ENCODE results near the gene TRERF1.

The TRERF1 gene

DNA sequence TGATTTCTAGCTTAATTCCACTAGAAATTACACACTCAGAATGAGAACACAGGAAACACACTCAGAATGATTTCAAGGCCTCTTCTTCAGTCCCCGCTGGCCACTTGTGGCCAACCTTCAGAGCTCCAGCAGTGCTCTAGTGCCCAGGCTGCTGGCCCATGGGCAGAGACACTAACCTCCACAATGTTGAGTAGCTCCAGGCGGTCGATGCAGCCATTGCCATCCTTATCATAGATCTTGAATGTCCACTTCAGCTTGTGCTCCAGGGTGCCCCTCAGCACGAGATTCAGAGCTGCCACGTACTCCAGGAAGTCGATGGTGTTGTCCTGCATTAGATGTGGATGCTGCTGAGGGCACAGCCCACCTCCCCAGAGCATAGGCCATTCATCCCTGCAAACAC, 263.3 kb downstream of the TRERF1 start:
- no peak for TF ChIP-seq EZH2phosphoT487 (IDR thresholded peaks at IDR 0.05; ENCODE audit: low read length)
- TF ChIP-seq, protein P1, sequence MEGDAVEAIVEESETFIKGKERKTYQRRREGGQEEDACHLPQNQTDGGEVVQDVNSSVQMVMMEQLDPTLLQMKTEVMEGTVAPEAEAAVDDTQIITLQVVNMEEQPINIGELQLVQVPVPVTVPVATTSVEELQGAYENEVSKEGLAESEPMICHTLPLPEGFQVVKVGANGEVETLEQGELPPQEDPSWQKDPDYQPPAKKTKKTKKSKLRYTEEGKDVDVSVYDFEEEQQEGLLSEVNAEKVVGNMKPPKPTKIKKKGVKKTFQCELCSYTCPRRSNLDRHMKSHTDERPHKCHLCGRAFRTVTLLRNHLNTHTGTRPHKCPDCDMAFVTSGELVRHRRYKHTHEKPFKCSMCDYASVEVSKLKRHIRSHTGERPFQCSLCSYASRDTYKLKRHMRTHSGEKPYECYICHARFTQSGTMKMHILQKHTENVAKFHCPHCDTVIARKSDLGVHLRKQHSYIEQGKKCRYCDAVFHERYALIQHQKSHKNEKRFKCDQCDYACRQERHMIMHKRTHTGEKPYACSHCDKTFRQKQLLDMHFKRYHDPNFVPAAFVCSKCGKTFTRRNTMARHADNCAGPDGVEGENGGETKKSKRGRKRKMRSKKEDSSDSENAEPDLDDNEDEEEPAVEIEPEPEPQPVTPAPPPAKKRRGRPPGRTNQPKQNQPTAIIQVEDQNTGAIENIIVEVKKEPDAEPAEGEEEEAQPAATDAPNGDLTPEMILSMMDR (IDR thresholded peaks at IDR 0.05; ENCODE audit: low read length): no peak
- no peak for TF ChIP-seq EZH2 (optimal IDR thresholded peaks at IDR 0.05; ENCODE audit: low read depth, low read length)
- DNase-seq: no peak

DNA sequence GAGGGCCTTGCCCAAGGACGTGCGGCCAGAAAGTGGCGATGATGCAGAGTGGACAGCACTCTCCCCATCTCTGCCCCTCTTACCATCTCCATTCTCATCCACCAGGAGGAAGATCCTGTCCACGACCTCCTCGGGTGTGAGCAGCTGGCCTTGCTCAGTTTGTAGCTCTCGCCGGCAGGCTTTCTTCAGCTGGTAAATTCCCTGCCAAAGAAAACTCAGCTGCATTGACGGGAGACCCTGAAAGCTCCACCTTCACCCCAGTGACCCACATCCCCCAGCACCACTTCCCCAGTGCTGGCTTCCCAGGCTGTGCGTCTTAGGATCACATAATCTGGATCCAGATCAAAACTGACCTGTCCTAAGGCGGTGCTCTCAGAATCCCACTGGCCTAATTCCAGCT, 266.1 kb downstream of the TRERF1 start:
- Histone ChIP-seq H3K9me2 (replicated peaks; ENCODE audit: insufficient read depth, low read length) (no peaks in the 10 kb centered on the region), H3K4me1 (ENCODE audit: low read length) (no peaks in the 10 kb centered on the region), H3K36me3 (replicated peaks; ENCODE audit: insufficient read depth, low read length) (no peaks in the 10 kb centered on the region), H3K79me2 (ENCODE audit: low read length) (no peaks in the 10 kb centered on the region), H3K9me3 (replicated peaks; ENCODE audit: insufficient read depth, low read length) (no peaks in the 10 kb centered on the region), H3K4me3 (ENCODE audit: low read length) (no peak overlapping the region), H4K20me1 (ENCODE audit: insufficient read depth, low read length) (no peaks in the 10 kb centered on the region), H3K4me2 (ENCODE audit: low read depth, low read length) (no peak overlapping the region), H3K27ac (ENCODE audit: low read length) (no peak overlapping the region), H2AFZ (ENCODE audit: low read length) (no peak overlapping the region), H3K27me3 (replicated peaks; ENCODE audit: insufficient read depth, low read length) (peaks cover 5% of the 10 kb centered on the region; the same call in 1 of the 2 replicates), H3K9ac (ENCODE audit: low read length) (no peak overlapping the region), H3F3A (ENCODE audit: insufficient read depth, low read length) (no peaks in the 10 kb centered on the region)
- no peak for DNase-seq
- TF ChIP-seq, protein P1 (IDR thresholded peaks at IDR 0.05; ENCODE audit: low read length): no peak
- TF ChIP-seq EZH2 (optimal IDR thresholded peaks at IDR 0.05; ENCODE audit: low read depth, low read length) (no peak), EZH2phosphoT487 (IDR thresholded peaks at IDR 0.05; ENCODE audit: low read length) (no peak)

More for the DNA sequence above, 263.3 kb downstream of the TRERF1 start:
- Histone ChIP-seq H3K27me3 (replicated peaks; ENCODE audit: insufficient read depth, low read length) (peaks cover 5% of the 10 kb centered on the region; the same call in 1 of the 2 replicates), H3K9me3 (replicated peaks; ENCODE audit: insufficient read depth, low read length) (no peaks in the 10 kb centered on the region), H3K9me2 (replicated peaks; ENCODE audit: insufficient read depth, low read length) (no peaks in the 10 kb centered on the region), H3K36me3 (replicated peaks; ENCODE audit: insufficient read depth, low read length) (no peaks in the 10 kb centered on the region), H3K4me3 (ENCODE audit: low read length) (no peak overlapping the region), H3K79me2 (ENCODE audit: low read length) (no peaks in the 10 kb centered on the region), H4K20me1 (ENCODE audit: insufficient read depth, low read length) (no peaks in the 10 kb centered on the region), H3K4me1 (ENCODE audit: low read length) (no peaks in the 10 kb centered on the region), H3K27ac (ENCODE audit: low read length) (no peak overlapping the region), H3K4me2 (ENCODE audit: low read depth, low read length) (no peak overlapping the region), H3F3A (ENCODE audit: insufficient read depth, low read length) (no peaks in the 10 kb centered on the region), H3K9ac (ENCODE audit: low read length) (no peak overlapping the region), H2AFZ (ENCODE audit: low read length) (no peak overlapping the region)

DNA sequence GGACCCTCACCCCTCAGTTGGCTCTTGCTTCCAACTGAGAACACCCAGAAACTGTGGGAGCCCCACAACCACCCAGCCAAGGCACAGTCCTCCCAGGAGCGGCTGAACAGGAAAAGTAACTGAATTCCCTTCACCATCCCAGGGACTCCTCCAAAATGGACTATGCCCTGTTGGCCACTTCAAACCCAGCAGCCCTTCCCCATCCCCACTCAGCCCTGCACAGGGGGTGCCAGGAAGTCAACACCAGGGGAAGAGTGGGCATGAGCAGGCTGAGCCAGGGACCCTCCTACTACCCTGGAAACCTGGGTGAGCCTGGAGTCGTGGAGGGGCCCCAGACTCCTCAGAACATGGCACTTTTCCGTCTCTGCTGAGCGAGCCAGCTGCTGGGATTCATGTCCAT, 267.3 kb downstream of the TRERF1 start:
- Histone ChIP-seq H3K9me2 (replicated peaks; ENCODE audit: insufficient read depth, low read length) (no peaks in the 10 kb centered on the region), H3K27ac (ENCODE audit: low read length) (no peak overlapping the region), H3F3A (ENCODE audit: insufficient read depth, low read length) (no peaks in the 10 kb centered on the region), H3K9me3 (replicated peaks; ENCODE audit: insufficient read depth, low read length) (no peaks in the 10 kb centered on the region), H3K27me3 (replicated peaks; ENCODE audit: insufficient read depth, low read length) (peaks cover 12% of the 10 kb centered on the region; the same call in 1 of the 2 replicates), H3K4me1 (ENCODE audit: low read length) (no peaks in the 10 kb centered on the region), H3K4me3 (ENCODE audit: low read length) (no peak overlapping the region), H4K20me1 (ENCODE audit: insufficient read depth, low read length) (no peaks in the 10 kb centered on the region), H2AFZ (ENCODE audit: low read length) (no peak overlapping the region), H3K9ac (ENCODE audit: low read length) (no peak overlapping the region), H3K36me3 (replicated peaks; ENCODE audit: insufficient read depth, low read length) (no peaks in the 10 kb centered on the region), H3K79me2 (ENCODE audit: low read length) (no peaks in the 10 kb centered on the region), H3K4me2 (ENCODE audit: low read depth, low read length) (no peak overlapping the region)
- no peak for TF ChIP-seq EZH2phosphoT487 (IDR thresholded peaks at IDR 0.05; ENCODE audit: low read length)
- TF ChIP-seq EZH2 (optimal IDR thresholded peaks at IDR 0.05; ENCODE audit: low read depth, low read length): no peak
- TF ChIP-seq, protein P1 (IDR thresholded peaks at IDR 0.05; ENCODE audit: low read length): no peak
- no peak for DNase-seq

Data from MM.1S (cell line).